ENCODE data around the gene SPRTN. TPM values are rescaled to one million over a fixed set of nuclear protein-coding genes. Genes with fewer than 3 reads are reported as not detected.

Gene SPRTN
- total RNA-seq = 22.1 and 22.3 TPM in 2 replicates

GRCh38 chr1:231338270-231339128 is at the start of gene SPRTN:
Gene SPRTN, plus strand, starts transcription at chr1:231338293. Its CDS starts 91 bp downstream, at chr1:231338384.
- peak; percentile 34 for DNase-seq

- no peak for DNase-seq
Observed at GRCh38 chr1:231295938-231296337, 42.2 kb upstream of the SPRTN start.

- DNase-seq = no peak
Observed at GRCh38 chr1:231301990-231302389, 36.1 kb upstream of the SPRTN start.

GRCh38 chr1:231310391-231310934 is 27.6 kb upstream of the SPRTN start:
- no peak for DNase-seq

- DNase-seq = no peak
Observed at GRCh38 chr1:231311720-231312431, 26.2 kb upstream of the SPRTN start.

- no peak for DNase-seq
Observed at GRCh38 chr1:231312432-231312788, 25.7 kb upstream of the SPRTN start.

GRCh38 chr1:231313661-231314060 is 24.4 kb upstream of the SPRTN start:
- no peak for DNase-seq

- peak; percentile 69 for DNase-seq
Observed at GRCh38 chr1:231315887-231316286, 22.2 kb upstream of the SPRTN start.

- DNase-seq = no peak
Observed at GRCh38 chr1:231317306-231318014, 20.6 kb upstream of the SPRTN start.

- no peak for DNase-seq
Observed at GRCh38 chr1:231318015-231318355, 20.1 kb upstream of the SPRTN start.

- DNase-seq = no peak
Observed at GRCh38 chr1:231318568-231318967, 19.5 kb upstream of the SPRTN start.

GRCh38 chr1:231319080-231319479 is 19.0 kb upstream of the SPRTN start:
- no peak for DNase-seq

- DNase-seq = no peak
Observed at GRCh38 chr1:231322880-231323530, 15.1 kb upstream of the SPRTN start.

- DNase-seq = no peak
Observed at GRCh38 chr1:231324660-231325059, 13.4 kb upstream of the SPRTN start.

GRCh38 chr1:231326248-231326647 is 11.8 kb upstream of the SPRTN start:
- DNase-seq = no peak

- no peak for DNase-seq
Observed at GRCh38 chr1:231327617-231328016, 10.5 kb upstream of the SPRTN start.

- DNase-seq = no peak
Observed at GRCh38 chr1:231329483-231329882, 8.6 kb upstream of the SPRTN start.

- no peak for DNase-seq
Observed at GRCh38 chr1:231332761-231333160, 5.3 kb upstream of the SPRTN start.

- DNase-seq = no peak
Observed at GRCh38 chr1:231334079-231334666, 3.9 kb upstream of the SPRTN start.

- no peak for DNase-seq
Observed at GRCh38 chr1:231334952-231335351, 3.1 kb upstream of the SPRTN start.

- DNase-seq = no peak
Observed at GRCh38 chr1:231335663-231336602, 2.2 kb upstream of the SPRTN start.

All from dermis blood vessel endothelial cell (primary cell).